HEK293 (cell line): ENCODE data around the gene DCLK1.

ENCODE experiments used
- CTCF ChIA-PET: fragments of 350-600 bp; formaldehyde crosslinking; extraction: SDS; loops from one replicate; lab custom pipeline; 2021; ENCODE audit warnings: antibody characterized with exemption; lab: Yijun Ruan, JAX
- POLR2A ChIA-PET: fragments of 300-600 bp; formaldehyde crosslinking; extraction: SDS; loops from one replicate; lab custom pipeline; 2020; ENCODE audit warnings: antibody characterized with exemption, inconsistent platforms; lab: Yijun Ruan, JAX
- H3K27ac ChIP-seq: fragments of 200-500 bp; sonication (Bioruptor generic); 2 replicates; pipeline ENCODE4 v1.5.1; 2014; ENCODE audit warnings: low read depth, low read length, control low read depth, inconsistent platforms; ENCODE audit errors: extremely low read depth
- H3K36me3 ChIP-seq, 2 experiments: fragments of 200-500 bp in 1 of 2; sonication (Bioruptor generic) in 1 of 2; 1 replicate in 1 of 2; 2 replicates in 1 of 2; pipeline ENCODE4 v1.5.1; 2014 to 2017; ENCODE audit warnings: inconsistent platforms in 2 of 2, low read length in 2 of 2; ENCODE audit not compliant: control insufficient read depth in 2 of 2, insufficient read depth in 1 of 2
- H3K4me1 ChIP-seq: fragments of 200-500 bp; sonication (Bioruptor generic); 2 replicates; pipeline ENCODE4 v1.5.1; 2014; ENCODE audit warnings: mild to moderate bottlenecking, low read length, inconsistent platforms; ENCODE audit not compliant: control insufficient read depth, insufficient read depth
- H3K4me3 ChIP-seq: 2 replicates; pipeline ENCODE4 v1.5.1; 2011; ENCODE audit warnings: low read depth, mild to moderate bottlenecking, control low read depth, low read length, moderate library complexity
- H3K9me3 ChIP-seq: fragments of 200-500 bp; sonication (Bioruptor generic); 2 replicates; pipeline ENCODE4 v1.5.1; 2014; ENCODE audit warnings: low read depth, low read length, inconsistent platforms; ENCODE audit not compliant: control insufficient read depth, insufficient read depth
- KLF10 ChIP-seq: fragments of 450-650 bp; IDR thresholded peaks from 2 replicates; pipeline ENCODE4 v1.5.1; 2018; ENCODE audit warnings: missing biosample characterization, mild to moderate bottlenecking, missing genetic modification characterization
- OSR2 ChIP-seq: fragments of 450-650 bp; formaldehyde crosslinking; IDR thresholded peaks from 2 replicates; pipeline ENCODE4 v1.5.1; 2016; ENCODE audit warnings: missing biosample characterization, missing genetic modification characterization
- REST ChIP-seq: fragments of 450-650 bp; formaldehyde crosslinking; IDR thresholded peaks from 2 replicates; pipeline ENCODE4 v1.5.1; 2016; ENCODE audit warnings: missing biosample characterization, missing genetic modification characterization
- SCRT1 ChIP-seq: fragments of 450-650 bp; formaldehyde crosslinking; IDR thresholded peaks from 2 replicates; pipeline ENCODE4 v1.5.1; 2016; ENCODE audit warnings: missing biosample characterization, missing genetic modification characterization, borderline replicate concordance
- ZBTB44 ChIP-seq: fragments of 450-650 bp; IDR thresholded peaks from 2 replicates; pipeline ENCODE4 v1.5.1; 2018; ENCODE audit warnings: missing biosample characterization, mild to moderate bottlenecking, missing genetic modification characterization
- ZNF121 ChIP-seq: fragments of 450-650 bp; formaldehyde crosslinking; IDR thresholded peaks from 2 replicates; pipeline ENCODE4 v1.5.1; 2016; ENCODE audit warnings: missing biosample characterization, missing genetic modification characterization
- ZNF2 ChIP-seq: fragments of 450-650 bp; formaldehyde crosslinking; IDR thresholded peaks from 2 replicates; pipeline ENCODE4 v1.5.1; 2016; ENCODE audit warnings: missing biosample characterization, missing genetic modification characterization
- ZNF341 ChIP-seq: fragments of 450-650 bp; formaldehyde crosslinking; IDR thresholded peaks from 2 replicates; pipeline ENCODE4; 2016; ENCODE audit warnings: low read depth, missing biosample characterization, missing genetic modification characterization
- ZNF366 ChIP-seq: fragments of 450-650 bp; formaldehyde crosslinking; conservative IDR thresholded peaks from 2 replicates; pipeline ENCODE4 v1.5.1; 2016; ENCODE audit warnings: missing biosample characterization, missing genetic modification characterization
- ZNF529 ChIP-seq: fragments of 450-650 bp; formaldehyde crosslinking; IDR thresholded peaks from 2 replicates; pipeline ENCODE4 v1.5.1; 2017; ENCODE audit warnings: missing genetic modification characterization, missing biosample characterization; ENCODE audit not compliant: insufficient replicate concordance
- ZNF658 ChIP-seq: fragments of 450-650 bp; formaldehyde crosslinking; IDR thresholded peaks from 2 replicates; pipeline ENCODE4; 2016; ENCODE audit warnings: missing biosample characterization, missing genetic modification characterization
- ZNF837 ChIP-seq: fragments of 450-650 bp; formaldehyde crosslinking; IDR thresholded peaks from 2 replicates; pipeline ENCODE4 v1.5.1; 2016; ENCODE audit warnings: missing biosample characterization, missing genetic modification characterization
- ZXDB ChIP-seq: fragments of 450-650 bp; formaldehyde crosslinking; IDR thresholded peaks from 2 replicates; pipeline ENCODE4 v1.5.1; 2016; ENCODE audit warnings: missing biosample characterization, missing genetic modification characterization
- TF ChIP-seq, protein P1 (sequence below): fragments of 450-650 bp; formaldehyde crosslinking; IDR thresholded peaks from 2 replicates; pipeline ENCODE4 v1.5.1; 2017; ENCODE audit warnings: missing biosample characterization, missing genetic modification characterization
- TF ChIP-seq, protein P2 (sequence below): fragments of 450-650 bp; formaldehyde crosslinking; IDR thresholded peaks from 2 replicates; pipeline ENCODE4 v1.5.1; 2016; ENCODE audit warnings: missing biosample characterization, missing genetic modification characterization
- TF ChIP-seq, protein P3 (sequence below): fragments of 450-650 bp; IDR thresholded peaks from 2 replicates; pipeline ENCODE4 v1.5.1; 2018; ENCODE audit warnings: missing biosample characterization, missing genetic modification characterization

DCLK1 gene

DNA sequence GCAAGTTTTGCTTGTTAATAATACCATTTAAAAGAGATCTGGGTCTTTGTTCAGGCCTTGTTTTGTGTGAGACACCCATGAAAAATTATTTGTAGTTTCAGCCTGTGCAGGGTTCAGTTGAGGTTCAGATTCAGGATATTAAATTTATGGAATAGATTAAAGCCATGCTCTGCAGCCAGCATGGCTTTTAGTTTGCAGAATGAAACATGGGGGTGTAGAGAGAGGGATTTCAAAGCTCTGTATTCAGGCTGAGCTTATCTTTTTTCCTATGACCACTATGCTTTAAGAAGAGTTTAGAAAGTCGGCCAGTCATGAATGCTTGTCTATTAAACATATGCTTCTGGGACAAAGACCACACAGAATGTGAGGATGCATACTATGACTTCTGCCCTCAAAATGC lies 73.6 kb downstream of the DCLK1 start (continued):
- TF ChIP-seq, protein P1, sequence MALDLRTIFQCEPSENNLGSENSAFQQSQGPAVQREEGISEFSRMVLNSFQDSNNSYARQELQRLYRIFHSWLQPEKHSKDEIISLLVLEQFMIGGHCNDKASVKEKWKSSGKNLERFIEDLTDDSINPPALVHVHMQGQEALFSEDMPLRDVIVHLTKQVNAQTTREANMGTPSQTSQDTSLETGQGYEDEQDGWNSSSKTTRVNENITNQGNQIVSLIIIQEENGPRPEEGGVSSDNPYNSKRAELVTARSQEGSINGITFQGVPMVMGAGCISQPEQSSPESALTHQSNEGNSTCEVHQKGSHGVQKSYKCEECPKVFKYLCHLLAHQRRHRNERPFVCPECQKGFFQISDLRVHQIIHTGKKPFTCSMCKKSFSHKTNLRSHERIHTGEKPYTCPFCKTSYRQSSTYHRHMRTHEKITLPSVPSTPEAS (tag by site-specific recombination), result no peak
- TF ChIP-seq KLF10 (tag by site-specific recombination) (no peak), ZNF121 (tag by site-specific recombination) (no peak), ZNF529 (tag by site-specific recombination) (no peak), SCRT1 (tag by site-specific recombination) (no peak), ZNF366 (no peak), ZNF837 (tag by site-specific recombination) (no peak)

- H3K27ac ChIP-seq, result no peak overlapping the region
- TF ChIP-seq, protein P2, sequence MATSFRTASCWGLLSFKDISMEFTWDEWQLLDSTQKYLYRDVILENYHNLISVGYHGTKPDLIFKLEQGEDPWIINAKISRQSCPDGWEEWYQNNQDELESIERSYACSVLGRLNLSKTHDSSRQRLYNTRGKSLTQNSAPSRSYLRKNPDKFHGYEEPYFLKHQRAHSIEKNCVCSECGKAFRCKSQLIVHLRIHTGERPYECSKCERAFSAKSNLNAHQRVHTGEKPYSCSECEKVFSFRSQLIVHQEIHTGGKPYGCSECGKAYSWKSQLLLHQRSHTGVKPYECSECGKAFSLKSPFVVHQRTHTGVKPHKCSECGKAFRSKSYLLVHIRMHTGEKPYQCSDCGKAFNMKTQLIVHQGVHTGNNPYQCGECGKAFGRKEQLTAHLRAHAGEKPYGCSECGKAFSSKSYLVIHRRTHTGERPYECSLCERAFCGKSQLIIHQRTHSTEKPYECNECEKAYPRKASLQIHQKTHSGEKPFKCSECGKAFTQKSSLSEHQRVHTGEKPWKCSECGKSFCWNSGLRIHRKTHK (tag by site-specific recombination), result no peak
- TF ChIP-seq ZNF658 (tag by site-specific recombination) (no peak), ZNF2 (tag by site-specific recombination) (no peak), ZXDB (tag by site-specific recombination) (no peak), OSR2 (no peak), REST (tag by site-specific recombination) (peak; percentile 89), ZBTB44 (tag by site-specific recombination) (no peak), ZNF341 (tag by site-specific recombination) (no peak)
- TF ChIP-seq, protein P3, sequence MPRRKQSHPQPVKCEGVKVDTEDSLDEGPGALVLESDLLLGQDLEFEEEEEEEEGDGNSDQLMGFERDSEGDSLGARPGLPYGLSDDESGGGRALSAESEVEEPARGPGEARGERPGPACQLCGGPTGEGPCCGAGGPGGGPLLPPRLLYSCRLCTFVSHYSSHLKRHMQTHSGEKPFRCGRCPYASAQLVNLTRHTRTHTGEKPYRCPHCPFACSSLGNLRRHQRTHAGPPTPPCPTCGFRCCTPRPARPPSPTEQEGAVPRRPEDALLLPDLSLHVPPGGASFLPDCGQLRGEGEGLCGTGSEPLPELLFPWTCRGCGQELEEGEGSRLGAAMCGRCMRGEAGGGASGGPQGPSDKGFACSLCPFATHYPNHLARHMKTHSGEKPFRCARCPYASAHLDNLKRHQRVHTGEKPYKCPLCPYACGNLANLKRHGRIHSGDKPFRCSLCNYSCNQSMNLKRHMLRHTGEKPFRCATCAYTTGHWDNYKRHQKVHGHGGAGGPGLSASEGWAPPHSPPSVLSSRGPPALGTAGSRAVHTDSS (tag by site-specific recombination), result peak; percentile 60
- ChIA-PET POLR2A (no interaction called here), CTCF (no interaction called here)
- no peaks in the 10 kb centered on the region for H3K36me3 ChIP-seq
- H3K4me3 ChIP-seq, result no peak overlapping the region
- no peaks in the 10 kb centered on the region for H3K9me3 ChIP-seq
- H3K4me1 ChIP-seq, result peaks cover 13% of the 10 kb centered on the region
Measured at GRCh38 chr13:36057041-36057440, 74.1 kb downstream of the DCLK1 start.
